Effector CD4-positive, alpha-beta T cell (primary cell): ENCODE results near the gene NTM.

Experiments used
- DNase-seq: peaks from one replicate; pipeline ENCODE4 v3.0.0-alpha.2; 2020

The NTM gene

GRCh38 chr11:132196928-132197327, 826.5 kb downstream of the NTM start:
- DNase-seq, result no peak

- DNase-seq, result no peak
Measured at GRCh38 chr11:132200353-132200936, 830.0 kb downstream of the NTM start.

- no peak for DNase-seq
Measured at GRCh38 chr11:132202621-132203020, 832.2 kb downstream of the NTM start.

GRCh38 chr11:132205006-132205405, 834.6 kb downstream of the NTM start:
- no peak for DNase-seq

- no peak for DNase-seq
Measured at GRCh38 chr11:132205496-132205895, 835.1 kb downstream of the NTM start.

GRCh38 chr11:132206993-132207392, 836.6 kb downstream of the NTM start:
- no peak for DNase-seq

- DNase-seq, result no peak
Measured at GRCh38 chr11:132208477-132209055, 838.2 kb downstream of the NTM start.

GRCh38 chr11:132211479-132211878, 841.1 kb downstream of the NTM start:
- no peak for DNase-seq

GRCh38 chr11:132217856-132218255, 847.4 kb downstream of the NTM start:
- DNase-seq, result no peak

- DNase-seq, result no peak
Measured at GRCh38 chr11:132220474-132220873, 850.1 kb downstream of the NTM start.

GRCh38 chr11:132222345-132222744, 851.9 kb downstream of the NTM start:
- no peak for DNase-seq

GRCh38 chr11:132226522-132226921, 856.1 kb downstream of the NTM start:
- no peak for DNase-seq

GRCh38 chr11:132228746-132229325, 858.4 kb downstream of the NTM start:
- DNase-seq, result no peak

GRCh38 chr11:132231656-132232347, 861.4 kb downstream of the NTM start:
- DNase-seq, result no peak

- DNase-seq, result no peak
Measured at GRCh38 chr11:132234878-132235277, 864.5 kb downstream of the NTM start.

- DNase-seq, result no peak
Measured at GRCh38 chr11:132237781-132238180, 867.4 kb downstream of the NTM start.

- no peak for DNase-seq
Measured at GRCh38 chr11:132238331-132238866, 868.0 kb downstream of the NTM start.

- DNase-seq, result no peak
Measured at GRCh38 chr11:132240374-132240773, 870.0 kb downstream of the NTM start.

- no peak for DNase-seq
Measured at GRCh38 chr11:132242632-132243031, 872.2 kb downstream of the NTM start.

- DNase-seq, result no peak
Measured at GRCh38 chr11:132244846-132245245, 874.4 kb downstream of the NTM start.

- DNase-seq, result no peak
Measured at GRCh38 chr11:132245403-132246385, 875.3 kb downstream of the NTM start.

GRCh38 chr11:132248580-132248979, 878.2 kb downstream of the NTM start:
- DNase-seq, result no peak

- DNase-seq, result no peak
Measured at GRCh38 chr11:132249256-132249655, 878.8 kb downstream of the NTM start.
